ENCODE results near the gene PIN4.

The PIN4 gene

DNA sequence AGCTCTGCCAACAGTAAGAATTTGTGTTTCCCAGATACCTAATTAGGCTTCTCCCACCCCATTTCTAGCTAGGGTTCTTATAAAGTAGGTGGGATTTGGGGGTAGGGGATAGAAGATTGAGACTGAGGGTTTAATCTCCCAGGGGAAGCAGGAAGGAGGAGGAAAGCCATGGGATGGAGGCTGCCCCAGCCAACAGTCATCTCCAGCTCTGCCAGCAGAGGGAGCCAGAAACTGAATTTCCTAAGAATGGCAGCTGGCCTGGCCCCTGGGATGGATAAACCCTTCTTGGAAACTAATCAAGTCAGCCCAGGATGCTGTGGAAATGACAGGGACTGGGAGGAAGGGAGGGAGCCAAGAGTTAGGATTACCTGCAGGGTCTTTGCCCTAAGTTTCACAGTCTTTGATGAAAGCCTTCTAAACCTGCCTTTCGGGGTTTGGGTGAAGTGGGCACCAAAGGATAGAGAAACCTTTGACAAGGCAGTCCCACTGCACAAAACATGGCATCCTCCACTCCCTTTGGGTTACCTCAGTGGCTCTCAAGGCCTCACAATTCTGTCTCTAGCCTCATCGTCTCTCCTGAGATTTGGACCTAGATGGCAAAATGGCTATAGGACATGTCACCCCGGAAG is 64.0 kb downstream of the PIN4 start:
- H3K9ac ChIP-seq (ENCODE audit: low read length), result no peak overlapping the region
- no peaks in the 10 kb centered on the region for H3K27me3 ChIP-seq (ENCODE audit: control insufficient read depth, insufficient read depth, low read length)
- no peaks in the 10 kb centered on the region for H3K36me3 ChIP-seq (ENCODE audit: control insufficient read depth, low read depth, low read length)
- no peak overlapping the region for H3K4me3 ChIP-seq (ENCODE audit: low read length)
- no peaks in the 10 kb centered on the region for H3K4me1 ChIP-seq (ENCODE audit: control insufficient read depth, low read depth, low read length)
- H3K27ac ChIP-seq (ENCODE audit: low read length), result no peak overlapping the region
- H3K9me3 ChIP-seq (ENCODE audit: control insufficient read depth, low read depth, low read length), result peaks cover 5% of the 10 kb centered on the region

DNA sequence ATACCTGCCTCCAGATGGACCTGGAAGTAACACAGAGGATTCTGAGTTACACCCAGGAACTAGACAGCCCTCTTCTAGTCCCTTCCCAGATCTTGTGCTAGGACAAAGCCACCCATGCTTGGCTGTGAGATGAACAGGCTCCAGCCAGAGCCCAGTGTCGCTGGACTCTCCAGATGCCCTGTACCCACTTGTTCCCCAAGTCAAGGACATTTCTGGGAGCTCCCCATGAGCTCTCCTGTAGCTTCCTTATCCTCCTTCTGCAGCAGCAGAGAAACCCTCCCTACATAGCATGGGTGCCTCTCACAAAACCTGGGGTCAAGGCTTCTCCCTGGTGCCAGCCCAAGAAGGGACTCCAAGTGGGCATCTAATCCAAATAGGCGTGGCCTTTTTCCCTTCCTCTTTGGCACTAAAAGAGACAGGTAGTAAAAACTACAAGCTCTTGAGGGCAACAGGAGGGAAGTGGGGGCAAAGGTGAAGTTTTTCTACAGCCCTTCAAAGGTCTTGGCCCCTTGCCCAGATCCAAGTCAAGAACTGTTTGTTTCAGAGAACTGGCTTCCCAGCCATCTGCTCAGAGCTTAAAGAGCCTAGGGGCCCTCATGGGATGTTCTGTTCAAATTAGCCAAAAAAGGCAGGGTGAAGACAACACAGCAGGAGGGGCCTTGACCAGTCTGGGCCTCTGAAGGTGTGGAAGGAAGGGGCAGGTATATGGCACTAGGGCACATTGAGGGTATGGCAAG is 65.8 kb downstream of the PIN4 start:
- no peak overlapping the region for H3K27ac ChIP-seq (ENCODE audit: low read length)
- H3K4me3 ChIP-seq (ENCODE audit: low read length), result no peak overlapping the region
- H3K27me3 ChIP-seq (ENCODE audit: control insufficient read depth, insufficient read depth, low read length), result no peaks in the 10 kb centered on the region
- peaks cover 5% of the 10 kb centered on the region for H3K9me3 ChIP-seq (ENCODE audit: control insufficient read depth, low read depth, low read length)
- H3K9ac ChIP-seq (ENCODE audit: low read length), result no peak overlapping the region
- H3K4me1 ChIP-seq (ENCODE audit: control insufficient read depth, low read depth, low read length), result no peaks in the 10 kb centered on the region
- no peaks in the 10 kb centered on the region for H3K36me3 ChIP-seq (ENCODE audit: control insufficient read depth, low read depth, low read length)

Data from iPS-18a (cell line).